Measurements from ENCODE around the gene EIF3A.

- TF ChIP-seq CTCF (IDR thresholded peaks at IDR 0.05; ENCODE audit: low read length), result no peak
- no peak for TF ChIP-seq EZH2 (IDR thresholded peaks at IDR 0.05; ENCODE audit: borderline replicate concordance, low read length)
Measured at GRCh38 chr10:119104654-119105015, 24.0 kb upstream of the EIF3A start.
